ENCODE measurements around the gene C1QA. TPM values are rescaled to one million over a fixed set of nuclear protein-coding genes. Genes with fewer than 3 reads are reported as not detected.

Gene C1QA
- total and polyA plus RNA-seq, 12 donors: 47.5 to 953 (median 420) TPM

DNA sequence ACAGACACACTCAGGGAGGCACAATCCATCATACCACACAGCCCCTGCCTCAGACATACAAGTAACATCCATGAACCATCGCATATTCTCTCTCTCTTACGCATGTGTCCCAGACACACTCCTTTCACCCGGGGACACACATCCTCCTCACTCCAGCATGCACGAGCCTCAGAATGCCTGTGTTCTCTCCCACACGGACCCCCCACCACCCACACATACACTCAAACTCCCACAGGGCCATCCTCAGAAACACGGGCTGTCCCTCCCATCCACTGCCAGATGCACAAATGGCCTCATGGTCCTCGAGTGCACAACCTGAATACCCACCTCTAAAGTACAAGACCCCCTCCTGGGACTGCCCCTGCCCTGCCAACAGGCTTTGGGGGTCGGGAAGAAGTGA is 4.8 kb downstream of the C1QA start:
- Histone ChIP-seq H3K27me3 (no peaks in the 10 kb centered on the region), H3K27ac (no peak overlapping the region), H3K36me3 (replicated peaks in 1 of 2) (no peaks in the 10 kb centered on the region), H3K4me1 (replicated peaks in 1 of 2) (peaks cover 0 to 7% of the 10 kb centered on the region in 2 donors), H3K9me3 (replicated peaks in 1 of 3) (no peaks in the 10 kb centered on the region), H3K4me3 (no peak overlapping the region)
- intact Hi-C loops (cut with DNase I): loop anchor here (5.0 kb wide), 1 partner anchor 114 kb away; no protein-coding TSS in a partner anchor
- TF ChIP-seq, protein P1, sequence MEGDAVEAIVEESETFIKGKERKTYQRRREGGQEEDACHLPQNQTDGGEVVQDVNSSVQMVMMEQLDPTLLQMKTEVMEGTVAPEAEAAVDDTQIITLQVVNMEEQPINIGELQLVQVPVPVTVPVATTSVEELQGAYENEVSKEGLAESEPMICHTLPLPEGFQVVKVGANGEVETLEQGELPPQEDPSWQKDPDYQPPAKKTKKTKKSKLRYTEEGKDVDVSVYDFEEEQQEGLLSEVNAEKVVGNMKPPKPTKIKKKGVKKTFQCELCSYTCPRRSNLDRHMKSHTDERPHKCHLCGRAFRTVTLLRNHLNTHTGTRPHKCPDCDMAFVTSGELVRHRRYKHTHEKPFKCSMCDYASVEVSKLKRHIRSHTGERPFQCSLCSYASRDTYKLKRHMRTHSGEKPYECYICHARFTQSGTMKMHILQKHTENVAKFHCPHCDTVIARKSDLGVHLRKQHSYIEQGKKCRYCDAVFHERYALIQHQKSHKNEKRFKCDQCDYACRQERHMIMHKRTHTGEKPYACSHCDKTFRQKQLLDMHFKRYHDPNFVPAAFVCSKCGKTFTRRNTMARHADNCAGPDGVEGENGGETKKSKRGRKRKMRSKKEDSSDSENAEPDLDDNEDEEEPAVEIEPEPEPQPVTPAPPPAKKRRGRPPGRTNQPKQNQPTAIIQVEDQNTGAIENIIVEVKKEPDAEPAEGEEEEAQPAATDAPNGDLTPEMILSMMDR (IDR thresholded peaks at IDR 0.05): no peak
- no peak for TF ChIP-seq POLR2A (IDR thresholded peaks at IDR 0.05)
- DNase-seq: no peak
- 50 to 65% (median 60%) methylated on average over 7 to 8 of the region's 8 CpGs for WGBS, 4 donors

DNA sequence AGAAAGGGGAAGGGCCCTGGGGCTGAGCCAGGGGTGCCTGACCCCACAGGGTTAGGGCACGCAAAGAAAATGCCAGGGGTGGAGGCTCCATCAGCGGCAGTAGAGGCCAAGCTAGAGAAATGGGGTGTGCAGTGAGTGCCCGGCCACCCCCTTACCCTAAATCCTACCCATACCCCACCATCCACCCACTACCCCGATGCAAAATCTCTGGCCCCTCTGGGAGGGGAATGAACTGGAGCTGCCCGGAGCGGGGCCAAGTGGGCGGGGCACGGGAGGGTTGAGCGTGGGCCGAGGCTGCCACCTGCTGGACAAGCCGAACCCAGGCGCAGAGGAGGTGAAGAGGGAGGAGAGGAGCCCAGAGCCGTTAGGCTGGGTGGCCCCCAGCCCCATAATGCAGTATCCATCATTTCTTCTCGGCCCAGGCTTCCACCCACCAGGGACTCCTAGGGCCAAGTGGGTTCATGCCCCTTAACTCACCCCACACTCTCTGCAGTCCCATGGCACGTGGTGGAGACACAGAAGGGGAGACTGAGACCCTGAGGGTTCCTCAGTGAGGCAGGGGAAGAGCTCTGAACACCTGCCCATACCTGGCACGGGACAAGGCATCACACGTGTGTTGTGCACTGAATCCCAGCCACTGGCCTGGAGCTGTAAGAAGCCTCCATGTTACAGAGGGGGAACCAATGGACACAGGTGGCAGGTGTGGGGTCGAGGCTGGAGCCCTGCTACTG is 5.6 kb downstream of the C1QA start:
- TF ChIP-seq, protein P1 (IDR thresholded peaks at IDR 0.05): peak; percentile 82 to 97 (median 95)
- no peak for TF ChIP-seq POLR2A (IDR thresholded peaks at IDR 0.05)
- H3K27ac ChIP-seq: peak overlapping the region in 1 of 5 donors; percentile 14
- no peaks in the 10 kb centered on the region for H3K36me3 ChIP-seq (replicated peaks in 1 of 2)
- H3K9me3 ChIP-seq (replicated peaks in 1 of 3): no peaks in the 10 kb centered on the region
- H3K4me1 ChIP-seq (replicated peaks in 1 of 2): peaks cover 0 to 7% of the 10 kb centered on the region in 2 donors
- DNase-seq: peak; percentile 77 to 89 (median 86)
- H3K27me3 ChIP-seq: no peaks in the 10 kb centered on the region
- 5 to 11% (median 9%) methylated on average over 15 to 18 of the region's 18 CpGs for WGBS, 4 donors
- intact Hi-C loops (cut with DNase I): loop anchor here (2.0 to 5.0 kb wide), 3 partner anchors 115 to 223 kb away; no protein-coding TSS in a partner anchor
- no peak overlapping the region for H3K4me3 ChIP-seq

DNA sequence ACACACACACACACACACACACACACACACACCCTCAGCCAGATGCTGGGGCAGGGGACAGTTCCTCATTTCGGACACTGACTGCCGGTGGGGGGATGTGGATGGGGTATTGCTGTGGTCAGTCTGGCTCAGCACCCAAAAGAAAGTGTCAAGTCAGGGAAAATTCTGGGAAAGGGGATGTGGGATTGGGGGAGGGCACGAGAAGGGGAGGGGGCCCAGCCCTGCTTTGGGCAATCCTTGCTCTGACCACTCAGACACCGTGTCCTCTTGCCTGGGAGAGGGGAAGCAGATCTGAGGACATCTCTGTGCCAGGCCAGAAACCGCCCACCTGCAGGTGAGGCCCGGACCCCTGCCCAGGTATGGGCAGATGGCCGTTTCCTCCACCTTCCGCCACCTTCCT is 7.0 kb downstream of the C1QA start, which contains the start of gene C1QC:
TSS of gene C1QC (plus strand) at position 253 of the 400 bp plus-strand sequence. CDS start 391 bp downstream, outside the sequence.
- TF ChIP-seq POLR2A (IDR thresholded peaks at IDR 0.05): no peak
- TF ChIP-seq, protein P1 (IDR thresholded peaks at IDR 0.05): no peak
- peak; percentile 52 to 83 (median 56) for DNase-seq
- intact Hi-C loops (cut with DNase I): loop anchor here (2.0 to 5.0 kb wide), 3 partner anchors 116 to 225 kb away; no protein-coding TSS in a partner anchor

DNA sequence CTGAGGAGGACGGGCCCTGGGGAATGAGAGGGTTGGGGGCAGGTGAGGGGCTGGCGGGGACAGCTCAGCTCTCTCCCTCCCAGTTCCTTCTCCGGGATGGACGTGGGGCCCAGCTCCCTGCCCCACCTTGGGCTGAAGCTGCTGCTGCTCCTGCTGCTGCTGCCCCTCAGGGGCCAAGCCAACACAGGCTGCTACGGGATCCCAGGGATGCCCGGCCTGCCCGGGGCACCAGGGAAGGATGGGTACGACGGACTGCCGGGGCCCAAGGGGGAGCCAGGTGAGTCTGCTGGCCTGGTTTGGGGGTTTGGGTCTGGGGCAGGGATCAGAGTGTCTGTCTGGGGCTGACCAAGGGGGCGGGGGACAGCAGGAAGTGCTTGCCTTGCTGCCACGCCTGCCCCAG is 7.5 kb downstream of the C1QA start:
- Histone ChIP-seq H3K4me1 (replicated peaks in 1 of 2) (peaks cover 0 to 7% of the 10 kb centered on the region in 2 donors), H3K27ac (peak overlapping the region in 4 of 5 donors; percentile 16 to 80 (median 20)), H3K9me3 (replicated peaks in 1 of 3) (no peaks in the 10 kb centered on the region), H3K4me3 (peak overlapping the region in 1 of 4 donors; percentile 38), H3K27me3 (no peaks in the 10 kb centered on the region), H3K36me3 (replicated peaks in 1 of 2) (no peaks in the 10 kb centered on the region)
- intact Hi-C loops (cut with DNase I): loop anchor here (2.0 to 5.0 kb wide), 3 partner anchors 117 to 225 kb away; no protein-coding TSS in a partner anchor
- TF ChIP-seq, protein P1 (IDR thresholded peaks at IDR 0.05): no peak
- TF ChIP-seq POLR2A (IDR thresholded peaks at IDR 0.05): no peak
- DNase-seq: no peak
- 69 to 77% (median 73%) methylated on average over 7 to 12 of the region's 12 CpGs for WGBS, 4 donors

More for the DNA sequence above, 7.0 kb downstream of the C1QA start, which contains the start of gene C1QC:
- Histone ChIP-seq H3K27me3 (no peaks in the 10 kb centered on the region), H3K27ac (peak within 1 kb of the TSS in 4 of 5 donors; percentile 16 to 80 (median 20)), H3K4me3 (peak within 1 kb of the TSS in 1 of 4 donors; percentile 38), H3K36me3 (replicated peaks in 1 of 2) (no peaks in the 10 kb centered on the region), H3K4me1 (replicated peaks in 1 of 2) (peaks cover 0 to 7% of the 10 kb centered on the region in 2 donors), H3K9me3 (replicated peaks in 1 of 3) (no peaks in the 10 kb centered on the region)
- WGBS, 4 donors: 35 to 80% (median 58%) methylated on average over 3 to 8 of the region's 8 CpGs

All from adrenal gland (tissue), 12 donors.